WTC11 (cell line): Measurements from ENCODE around the gene C10orf67. TPM values are rescaled to one million over a fixed set of nuclear protein-coding genes. Genes with fewer than 3 reads are reported as not detected.

Experiments
- ATAC-seq: fragments of 200-7000 bp; cut with Tn5 transposase; 2 replicates; pipeline ENCODE4 v1.10.0; 2021; ENCODE audit warnings: mild to moderate bottlenecking, moderate library complexity
- CTCF ChIA-PET: fragments of 300-600 bp; sonication (Branson Sonifier 250); formaldehyde crosslinking; loops from one replicate; lab custom pipeline; 2021; ENCODE audit warnings: antibody characterized with exemption; lab: Charles Lee
- POLR2A ChIA-PET: fragments of 350-600 bp; sonication (Branson Sonifier 250); formaldehyde crosslinking; loops from one replicate; lab custom pipeline; 2021; ENCODE audit warnings: antibody characterized with exemption; lab: Charles Lee
- DNase-seq: peaks from one replicate; pipeline ENCODE4 v3.0.0; 2021; ENCODE audit warnings: low spot score
- H3K27ac Mint-ChIP-seq: 2 replicates; pipeline ENCODE4 v1.8.0; 2021; ENCODE audit warnings: mixed read lengths
- H3K27me3 Mint-ChIP-seq: 2 replicates; pipeline ENCODE4 v1.8.0; 2021; ENCODE audit warnings: low read depth, mild to moderate bottlenecking, moderate library complexity, mixed read lengths
- H3K36me3 Mint-ChIP-seq: 2 replicates; pipeline ENCODE4 v1.8.0; 2021; ENCODE audit warnings: mixed read lengths
- H3K4me1 Mint-ChIP-seq: 2 replicates; pipeline ENCODE4 v1.8.0; 2022; ENCODE audit warnings: mixed read lengths
- H3K4me3 Mint-ChIP-seq: 2 replicates; pipeline ENCODE4 v1.8.0; 2021; ENCODE audit warnings: mild to moderate bottlenecking, moderate library complexity, mixed read lengths
- H3K9me3 Mint-ChIP-seq: 2 replicates; pipeline ENCODE4 v1.8.0; 2021; ENCODE audit warnings: mixed read lengths
- CBFB ChIP-seq: sonication (generic); formaldehyde crosslinking; IDR thresholded peaks from 2 replicates; pipeline ENCODE4 v1.8.1; 2022; ENCODE audit warnings: mild to moderate bottlenecking, low read depth, missing genetic modification reagents
- CREM ChIP-seq: sonication (generic); formaldehyde crosslinking; IDR thresholded peaks from 2 replicates; pipeline ENCODE4 v1.8.1; 2022; ENCODE audit warnings: mild to moderate bottlenecking, missing genetic modification reagents, moderate library complexity
- ETV6 ChIP-seq: sonication (generic); formaldehyde crosslinking; IDR thresholded peaks from 2 replicates; pipeline ENCODE4 v1.8.1; 2022; ENCODE audit warnings: mild to moderate bottlenecking, missing genetic modification reagents
- GTF2I ChIP-seq: fragments of 250-450 bp; sonication (Bioruptor Pico); conservative IDR thresholded peaks from 2 replicates; pipeline ENCODE4 v1.4.0; 2021; ENCODE audit warnings: mild to moderate bottlenecking
- NFE2L1 ChIP-seq: sonication (generic); formaldehyde crosslinking; IDR thresholded peaks from 2 replicates; pipeline ENCODE4 v1.8.1; 2023; ENCODE audit warnings: missing genetic modification reagents
- NR1H2 ChIP-seq: sonication (generic); formaldehyde crosslinking; IDR thresholded peaks from 2 replicates; pipeline ENCODE4 v1.9.0; 2021; ENCODE audit warnings: mild to moderate bottlenecking, moderate library complexity, missing genetic modification reagents
- SMAD4 ChIP-seq: sonication (generic); formaldehyde crosslinking; IDR thresholded peaks from 2 replicates; pipeline ENCODE4 v1.8.0; 2022; ENCODE audit warnings: mild to moderate bottlenecking, missing genetic modification reagents
- SOX15 ChIP-seq: fragments of 250-450 bp; sonication (Bioruptor Pico); IDR thresholded peaks from 2 replicates; pipeline ENCODE4 v1.9.0; 2021; ENCODE audit warnings: mild to moderate bottlenecking
- SP1 ChIP-seq: sonication (generic); formaldehyde crosslinking; conservative IDR thresholded peaks from 2 replicates; pipeline ENCODE4 v1.8.1; 2022; ENCODE audit warnings: missing genetic modification reagents
- ZNF121 ChIP-seq: sonication (generic); formaldehyde crosslinking; IDR thresholded peaks from 2 replicates; pipeline ENCODE4 v1.8.0; 2023; ENCODE audit warnings: missing genetic modification reagents
- total RNA-seq: library from RNA; stranded (reverse); gene quantifications from 3 replicates; pipeline ENCODE4 v1.2.3, GENCODE V29; 2021
- TF ChIP-seq, protein P1 (sequence below): sonication (generic); formaldehyde crosslinking; IDR thresholded peaks from 2 replicates; pipeline ENCODE4 v1.8.0; 2023; ENCODE audit warnings: missing genetic modification reagents, mild to moderate bottlenecking, borderline replicate concordance
- TF ChIP-seq, protein P2 (sequence below): sonication (generic); formaldehyde crosslinking; conservative IDR thresholded peaks from 2 replicates; pipeline ENCODE4 v1.8.1; 2022; ENCODE audit warnings: mild to moderate bottlenecking, missing genetic modification reagents
- TF ChIP-seq, protein P3 (sequence below): fragments of 250-450 bp; sonication (Bioruptor Pico); IDR thresholded peaks from 2 replicates; pipeline ENCODE4 v1.9.0; 2021; ENCODE audit warnings: mild to moderate bottlenecking
- TF ChIP-seq, protein P4 (sequence below): sonication (generic); formaldehyde crosslinking; IDR thresholded peaks from 2 replicates; pipeline ENCODE4 v1.8.1; 2023; ENCODE audit warnings: mild to moderate bottlenecking, missing genetic modification reagents
- TF ChIP-seq, protein P5 (sequence below): sonication (generic); formaldehyde crosslinking; IDR thresholded peaks from 2 replicates; pipeline ENCODE4 v1.8.1; 2023; ENCODE audit warnings: mild to moderate bottlenecking, missing genetic modification reagents, moderate library complexity

Gene C10orf67
- total RNA-seq, 1 experiment from 2014 or later = not detected

DNA sequence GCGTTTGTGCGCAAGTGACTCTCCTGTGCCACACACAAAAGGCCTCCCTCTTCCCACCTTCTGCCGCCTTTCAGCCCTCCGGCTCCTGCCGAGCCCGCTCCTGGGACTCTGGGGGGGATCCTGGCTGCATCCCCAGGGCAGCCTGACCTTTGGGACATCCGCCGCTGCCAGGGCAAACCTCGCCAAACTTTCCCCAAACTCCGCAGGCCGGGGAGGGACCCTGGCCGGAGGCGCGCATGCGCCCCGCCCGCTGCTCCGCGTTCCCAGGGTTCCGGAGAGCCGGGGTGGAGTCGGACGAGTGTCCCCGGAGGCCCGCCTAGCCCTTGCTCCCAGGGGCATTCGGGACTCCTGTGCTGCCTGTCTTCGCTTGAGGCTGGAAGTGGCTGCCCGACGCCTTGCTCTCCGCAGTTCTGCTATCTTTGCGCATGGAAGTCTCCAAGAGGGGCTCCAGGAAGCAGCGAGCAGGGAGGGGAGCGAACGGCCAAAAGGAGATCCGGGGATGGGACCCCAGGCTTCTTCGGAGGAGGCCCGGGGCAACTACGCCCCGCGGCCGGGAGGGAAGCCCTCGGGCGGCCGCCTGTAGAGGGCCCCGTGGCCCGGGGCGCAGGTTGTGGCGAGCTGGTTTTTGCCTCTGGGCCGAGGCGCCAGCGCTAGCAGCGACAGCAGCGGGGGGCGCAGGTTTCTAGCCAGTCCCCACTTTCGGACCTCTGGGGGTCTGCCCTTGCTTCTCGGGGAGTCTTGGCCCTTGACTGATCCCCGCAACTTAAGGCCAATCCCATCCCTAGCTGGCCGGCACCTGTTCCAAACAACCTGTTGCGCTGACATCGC is 145.4 kb downstream of the C10orf67 start (continued):
- TF ChIP-seq, protein P1, sequence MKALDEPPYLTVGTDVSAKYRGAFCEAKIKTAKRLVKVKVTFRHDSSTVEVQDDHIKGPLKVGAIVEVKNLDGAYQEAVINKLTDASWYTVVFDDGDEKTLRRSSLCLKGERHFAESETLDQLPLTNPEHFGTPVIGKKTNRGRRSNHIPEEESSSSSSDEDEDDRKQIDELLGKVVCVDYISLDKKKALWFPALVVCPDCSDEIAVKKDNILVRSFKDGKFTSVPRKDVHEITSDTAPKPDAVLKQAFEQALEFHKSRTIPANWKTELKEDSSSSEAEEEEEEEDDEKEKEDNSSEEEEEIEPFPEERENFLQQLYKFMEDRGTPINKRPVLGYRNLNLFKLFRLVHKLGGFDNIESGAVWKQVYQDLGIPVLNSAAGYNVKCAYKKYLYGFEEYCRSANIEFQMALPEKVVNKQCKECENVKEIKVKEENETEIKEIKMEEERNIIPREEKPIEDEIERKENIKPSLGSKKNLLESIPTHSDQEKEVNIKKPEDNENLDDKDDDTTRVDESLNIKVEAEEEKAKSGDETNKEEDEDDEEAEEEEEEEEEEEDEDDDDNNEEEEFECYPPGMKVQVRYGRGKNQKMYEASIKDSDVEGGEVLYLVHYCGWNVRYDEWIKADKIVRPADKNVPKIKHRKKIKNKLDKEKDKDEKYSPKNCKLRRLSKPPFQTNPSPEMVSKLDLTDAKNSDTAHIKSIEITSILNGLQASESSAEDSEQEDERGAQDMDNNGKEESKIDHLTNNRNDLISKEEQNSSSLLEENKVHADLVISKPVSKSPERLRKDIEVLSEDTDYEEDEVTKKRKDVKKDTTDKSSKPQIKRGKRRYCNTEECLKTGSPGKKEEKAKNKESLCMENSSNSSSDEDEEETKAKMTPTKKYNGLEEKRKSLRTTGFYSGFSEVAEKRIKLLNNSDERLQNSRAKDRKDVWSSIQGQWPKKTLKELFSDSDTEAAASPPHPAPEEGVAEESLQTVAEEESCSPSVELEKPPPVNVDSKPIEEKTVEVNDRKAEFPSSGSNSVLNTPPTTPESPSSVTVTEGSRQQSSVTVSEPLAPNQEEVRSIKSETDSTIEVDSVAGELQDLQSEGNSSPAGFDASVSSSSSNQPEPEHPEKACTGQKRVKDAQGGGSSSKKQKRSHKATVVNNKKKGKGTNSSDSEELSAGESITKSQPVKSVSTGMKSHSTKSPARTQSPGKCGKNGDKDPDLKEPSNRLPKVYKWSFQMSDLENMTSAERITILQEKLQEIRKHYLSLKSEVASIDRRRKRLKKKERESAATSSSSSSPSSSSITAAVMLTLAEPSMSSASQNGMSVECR = 0 out of 2 replicates have a peak, but pooled peaks have one; percentile 59

DNA sequence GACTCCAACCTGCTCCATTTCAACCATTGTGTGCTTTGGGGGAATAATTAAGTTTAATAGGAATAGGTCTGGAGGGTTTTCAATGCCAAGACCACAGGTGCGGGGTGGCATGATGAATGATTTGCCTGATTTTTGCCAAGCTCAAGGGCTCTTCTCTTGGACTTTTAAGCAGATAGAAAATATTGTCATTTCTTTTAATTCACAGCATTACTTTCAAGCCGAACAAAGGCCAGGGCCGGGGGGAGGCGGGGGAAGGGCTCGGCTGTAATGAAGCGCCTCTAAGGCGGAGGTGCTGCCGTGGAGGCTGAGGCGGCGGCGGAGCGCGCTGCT is 146.0 kb downstream of the C10orf67 start:
- DNase-seq = no peak
- peak; percentile 36 for ATAC-seq
- no peak overlapping the region for H3K27ac Mint-ChIP-seq
- ChIA-PET POLR2A (no interaction called here), CTCF (no interaction called here)
- peak overlapping the region; percentile 61 for H3K4me3 Mint-ChIP-seq
- TF ChIP-seq NR1H2 (no peak), ETV6 (CRISPR knock-in tag) (no peak), NFE2L1 (CRISPR knock-in tag) (no peak), ZNF121 (CRISPR knock-in tag) (no peak), SOX15 (CRISPR knock-in tag) (no peak), SMAD4 (CRISPR knock-in tag) (no peak), CREM (CRISPR knock-in tag) (no peak), SP1 (CRISPR knock-in tag) (no peak), GTF2I (CRISPR knock-in tag) (no peak), CBFB (CRISPR knock-in tag) (no peak)
- TF ChIP-seq, protein P2, sequence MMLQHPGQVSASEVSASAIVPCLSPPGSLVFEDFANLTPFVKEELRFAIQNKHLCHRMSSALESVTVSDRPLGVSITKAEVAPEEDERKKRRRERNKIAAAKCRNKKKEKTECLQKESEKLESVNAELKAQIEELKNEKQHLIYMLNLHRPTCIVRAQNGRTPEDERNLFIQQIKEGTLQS (CRISPR knock-in tag) = no peak
- TF ChIP-seq, protein P3, sequence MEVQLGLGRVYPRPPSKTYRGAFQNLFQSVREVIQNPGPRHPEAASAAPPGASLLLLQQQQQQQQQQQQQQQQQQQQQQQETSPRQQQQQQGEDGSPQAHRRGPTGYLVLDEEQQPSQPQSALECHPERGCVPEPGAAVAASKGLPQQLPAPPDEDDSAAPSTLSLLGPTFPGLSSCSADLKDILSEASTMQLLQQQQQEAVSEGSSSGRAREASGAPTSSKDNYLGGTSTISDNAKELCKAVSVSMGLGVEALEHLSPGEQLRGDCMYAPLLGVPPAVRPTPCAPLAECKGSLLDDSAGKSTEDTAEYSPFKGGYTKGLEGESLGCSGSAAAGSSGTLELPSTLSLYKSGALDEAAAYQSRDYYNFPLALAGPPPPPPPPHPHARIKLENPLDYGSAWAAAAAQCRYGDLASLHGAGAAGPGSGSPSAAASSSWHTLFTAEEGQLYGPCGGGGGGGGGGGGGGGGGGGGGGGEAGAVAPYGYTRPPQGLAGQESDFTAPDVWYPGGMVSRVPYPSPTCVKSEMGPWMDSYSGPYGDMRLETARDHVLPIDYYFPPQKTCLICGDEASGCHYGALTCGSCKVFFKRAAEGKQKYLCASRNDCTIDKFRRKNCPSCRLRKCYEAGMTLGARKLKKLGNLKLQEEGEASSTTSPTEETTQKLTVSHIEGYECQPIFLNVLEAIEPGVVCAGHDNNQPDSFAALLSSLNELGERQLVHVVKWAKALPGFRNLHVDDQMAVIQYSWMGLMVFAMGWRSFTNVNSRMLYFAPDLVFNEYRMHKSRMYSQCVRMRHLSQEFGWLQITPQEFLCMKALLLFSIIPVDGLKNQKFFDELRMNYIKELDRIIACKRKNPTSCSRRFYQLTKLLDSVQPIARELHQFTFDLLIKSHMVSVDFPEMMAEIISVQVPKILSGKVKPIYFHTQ = no peak
- TF ChIP-seq, protein P4, sequence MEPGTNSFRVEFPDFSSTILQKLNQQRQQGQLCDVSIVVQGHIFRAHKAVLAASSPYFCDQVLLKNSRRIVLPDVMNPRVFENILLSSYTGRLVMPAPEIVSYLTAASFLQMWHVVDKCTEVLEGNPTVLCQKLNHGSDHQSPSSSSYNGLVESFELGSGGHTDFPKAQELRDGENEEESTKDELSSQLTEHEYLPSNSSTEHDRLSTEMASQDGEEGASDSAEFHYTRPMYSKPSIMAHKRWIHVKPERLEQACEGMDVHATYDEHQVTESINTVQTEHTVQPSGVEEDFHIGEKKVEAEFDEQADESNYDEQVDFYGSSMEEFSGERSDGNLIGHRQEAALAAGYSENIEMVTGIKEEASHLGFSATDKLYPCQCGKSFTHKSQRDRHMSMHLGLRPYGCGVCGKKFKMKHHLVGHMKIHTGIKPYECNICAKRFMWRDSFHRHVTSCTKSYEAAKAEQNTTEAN = no peak
- TF ChIP-seq, protein P5, sequence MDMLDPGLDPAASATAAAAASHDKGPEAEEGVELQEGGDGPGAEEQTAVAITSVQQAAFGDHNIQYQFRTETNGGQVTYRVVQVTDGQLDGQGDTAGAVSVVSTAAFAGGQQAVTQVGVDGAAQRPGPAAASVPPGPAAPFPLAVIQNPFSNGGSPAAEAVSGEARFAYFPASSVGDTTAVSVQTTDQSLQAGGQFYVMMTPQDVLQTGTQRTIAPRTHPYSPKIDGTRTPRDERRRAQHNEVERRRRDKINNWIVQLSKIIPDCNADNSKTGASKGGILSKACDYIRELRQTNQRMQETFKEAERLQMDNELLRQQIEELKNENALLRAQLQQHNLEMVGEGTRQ = no peak
- H3K27me3 Mint-ChIP-seq = peaks cover 100% of the 10 kb centered on the region
- no peaks in the 10 kb centered on the region for H3K9me3 Mint-ChIP-seq
- peaks cover 51% of the 10 kb centered on the region for H3K4me1 Mint-ChIP-seq
- H3K36me3 Mint-ChIP-seq = no peaks in the 10 kb centered on the region
